ENCODE measurements around the gene DIRAS3. TPM values are rescaled to one million over a fixed set of nuclear protein-coding genes. Genes with fewer than 3 reads are reported as not detected.
"Not testable (repeated sequence)": the region's sequence is repeated elsewhere in the genome, so short reads cannot be mapped to it uniquely, and the experiment has no call there.

DIRAS3 gene
- polyA plus RNA-seq, 1 of the 3 experiments (the other 2 are of a cell fraction): 16.6 TPM

GRCh38 chr1:68065766-68066165 is 15.3 kb upstream of the DIRAS3 start:
- Histone ChIP-seq H3K4me2 (no peak overlapping the region), H3K9me3 (peaks cover 5% of the 10 kb centered on the region; the same call in 1 of the 2 replicates), H3K9ac (no peak overlapping the region), H3K27ac (ENCODE audit: low read depth in 2 of 2, low read length in 1 of 2) (no peak overlapping the region), H3K9me2 (0 out of 2 replicates have a peak, but pooled peaks cover 2% of the 10 kb centered on the region), H3K27me3 (ENCODE audit: insufficient read depth) (no peaks in the 10 kb centered on the region), H3K36me3 (replicated peaks in 1 of 2; ENCODE audit: control insufficient read depth in 1 of 2, insufficient read depth in 2 of 2, low read length in 1 of 2) (no peaks in the 10 kb centered on the region), H3K4me3 (ENCODE audit: low read depth in 2 of 2, low read length in 1 of 2) (no peak overlapping the region), H2AFZ (ENCODE audit: low read depth) (no peak overlapping the region), H3F3A (replicated peaks; ENCODE audit: insufficient read depth) (no peaks in the 10 kb centered on the region), H3K79me2 (ENCODE audit: insufficient read depth) (no peaks in the 10 kb centered on the region), H3K4me1 (ENCODE audit: control insufficient read depth in 1 of 2, insufficient read depth in 2 of 2, low read depth in 1 of 2, low read length in 1 of 2) (no peaks in the 10 kb centered on the region), H4K20me1 (ENCODE audit: insufficient read depth) (no peaks in the 10 kb centered on the region)
- DNase-seq: no peak
- WGBS (ENCODE audit: low lambda C conversion rate): 63% methylated on average over 1 of the region's 1 CpG
- TF ChIP-seq MXI1 (IDR thresholded peaks at IDR 0.05; ENCODE audit: low read depth, low read length) (no peak), TEAD4 (IDR thresholded peaks at IDR 0.05; ENCODE audit: borderline replicate concordance, insufficient read depth) (no peak), TAF1 (IDR thresholded peaks at IDR 0.05; ENCODE audit: borderline replicate concordance, low read depth, low read length) (no peak), NFIC (IDR thresholded peaks at IDR 0.05; ENCODE audit: borderline replicate concordance) (no peak), EP300 (IDR thresholded peaks at IDR 0.05; ENCODE audit: borderline replicate concordance in 1 of 2, low read depth in 1 of 2, low read length in 1 of 2) (no peak), RFX5 (IDR thresholded peaks at IDR 0.05; ENCODE audit: low read length) (no peak), MEF2A (IDR thresholded peaks at IDR 0.05; ENCODE audit: borderline replicate concordance, low read depth) (no peak), GATA2 (CRISPR knock-in tag; IDR thresholded peaks at IDR 0.05) (no peak), NRF1 (IDR thresholded peaks at IDR 0.05; ENCODE audit: low read depth, low read length) (no peak)
- ChIA-PET CTCF (interaction anchor here (0.7 to 2.0 kb wide), 6 partner anchors 14 to 299 kb away, joined by 3 to 8 read pairs (median 4); no protein-coding TSS in a partner anchor), POLR2A (no interaction called here)

- H3K4me1 ChIP-seq (ENCODE audit: control insufficient read depth in 1 of 2, insufficient read depth in 2 of 2, low read depth in 1 of 2, low read length in 1 of 2); CTCF ChIA-PET; H4K20me1 ChIP-seq (ENCODE audit: insufficient read depth); H3K9me2 ChIP-seq; H2AFZ ChIP-seq (ENCODE audit: low read depth); H3K4me2 ChIP-seq; POLR2A ChIA-PET; H3K27ac ChIP-seq (ENCODE audit: low read depth in 2 of 2, low read length in 1 of 2); H3F3A ChIP-seq (replicated peaks; ENCODE audit: insufficient read depth); H3K79me2 ChIP-seq (ENCODE audit: insufficient read depth); H3K27me3 ChIP-seq (ENCODE audit: insufficient read depth); H3K36me3 ChIP-seq (replicated peaks in 1 of 2; ENCODE audit: control insufficient read depth in 1 of 2, insufficient read depth in 2 of 2, low read length in 1 of 2); DNase-seq; H3K9ac ChIP-seq; H3K9me3 ChIP-seq; H3K4me3 ChIP-seq (ENCODE audit: low read depth in 2 of 2, low read length in 1 of 2): not testable (repeated sequence)
- TF ChIP-seq, protein P1, sequence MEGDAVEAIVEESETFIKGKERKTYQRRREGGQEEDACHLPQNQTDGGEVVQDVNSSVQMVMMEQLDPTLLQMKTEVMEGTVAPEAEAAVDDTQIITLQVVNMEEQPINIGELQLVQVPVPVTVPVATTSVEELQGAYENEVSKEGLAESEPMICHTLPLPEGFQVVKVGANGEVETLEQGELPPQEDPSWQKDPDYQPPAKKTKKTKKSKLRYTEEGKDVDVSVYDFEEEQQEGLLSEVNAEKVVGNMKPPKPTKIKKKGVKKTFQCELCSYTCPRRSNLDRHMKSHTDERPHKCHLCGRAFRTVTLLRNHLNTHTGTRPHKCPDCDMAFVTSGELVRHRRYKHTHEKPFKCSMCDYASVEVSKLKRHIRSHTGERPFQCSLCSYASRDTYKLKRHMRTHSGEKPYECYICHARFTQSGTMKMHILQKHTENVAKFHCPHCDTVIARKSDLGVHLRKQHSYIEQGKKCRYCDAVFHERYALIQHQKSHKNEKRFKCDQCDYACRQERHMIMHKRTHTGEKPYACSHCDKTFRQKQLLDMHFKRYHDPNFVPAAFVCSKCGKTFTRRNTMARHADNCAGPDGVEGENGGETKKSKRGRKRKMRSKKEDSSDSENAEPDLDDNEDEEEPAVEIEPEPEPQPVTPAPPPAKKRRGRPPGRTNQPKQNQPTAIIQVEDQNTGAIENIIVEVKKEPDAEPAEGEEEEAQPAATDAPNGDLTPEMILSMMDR (IDR thresholded peaks at IDR 0.05): peak; percentile 22; the same call in 1 of the 2 replicates
- WGBS (ENCODE audit: low lambda C conversion rate): 97% methylated on average over 6 of the region's 6 CpGs
These were observed 7.6 kb upstream of the DIRAS3 start for GRCh38 chr1:68058053-68058452.

GRCh38 chr1:68057564-68057963 is 7.1 kb upstream of the DIRAS3 start:
- H3K27me3 ChIP-seq (ENCODE audit: insufficient read depth): no peaks in the 10 kb centered on the region
- no peak overlapping the region for H3K27ac ChIP-seq (ENCODE audit: low read depth in 2 of 2, low read length in 1 of 2)
- TF ChIP-seq RAD21 (IDR thresholded peaks at IDR 0.05; ENCODE audit: low read length): no peak
- TF ChIP-seq, protein P2, sequence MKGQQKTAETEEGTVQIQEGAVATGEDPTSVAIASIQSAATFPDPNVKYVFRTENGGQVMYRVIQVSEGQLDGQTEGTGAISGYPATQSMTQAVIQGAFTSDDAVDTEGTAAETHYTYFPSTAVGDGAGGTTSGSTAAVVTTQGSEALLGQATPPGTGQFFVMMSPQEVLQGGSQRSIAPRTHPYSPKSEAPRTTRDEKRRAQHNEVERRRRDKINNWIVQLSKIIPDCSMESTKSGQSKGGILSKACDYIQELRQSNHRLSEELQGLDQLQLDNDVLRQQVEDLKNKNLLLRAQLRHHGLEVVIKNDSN (IDR thresholded peaks at IDR 0.05; ENCODE audit: borderline replicate concordance, low read depth): no peak
- TF ChIP-seq EP300 (IDR thresholded peaks at IDR 0.05; ENCODE audit: borderline replicate concordance in 1 of 2, low read depth in 1 of 2, low read length in 1 of 2): no peak
- no peak for TF ChIP-seq POLR2AphosphoS5 (IDR thresholded peaks at IDR 0.05; ENCODE audit: low read depth, low read length)
- TF ChIP-seq, protein P3, sequence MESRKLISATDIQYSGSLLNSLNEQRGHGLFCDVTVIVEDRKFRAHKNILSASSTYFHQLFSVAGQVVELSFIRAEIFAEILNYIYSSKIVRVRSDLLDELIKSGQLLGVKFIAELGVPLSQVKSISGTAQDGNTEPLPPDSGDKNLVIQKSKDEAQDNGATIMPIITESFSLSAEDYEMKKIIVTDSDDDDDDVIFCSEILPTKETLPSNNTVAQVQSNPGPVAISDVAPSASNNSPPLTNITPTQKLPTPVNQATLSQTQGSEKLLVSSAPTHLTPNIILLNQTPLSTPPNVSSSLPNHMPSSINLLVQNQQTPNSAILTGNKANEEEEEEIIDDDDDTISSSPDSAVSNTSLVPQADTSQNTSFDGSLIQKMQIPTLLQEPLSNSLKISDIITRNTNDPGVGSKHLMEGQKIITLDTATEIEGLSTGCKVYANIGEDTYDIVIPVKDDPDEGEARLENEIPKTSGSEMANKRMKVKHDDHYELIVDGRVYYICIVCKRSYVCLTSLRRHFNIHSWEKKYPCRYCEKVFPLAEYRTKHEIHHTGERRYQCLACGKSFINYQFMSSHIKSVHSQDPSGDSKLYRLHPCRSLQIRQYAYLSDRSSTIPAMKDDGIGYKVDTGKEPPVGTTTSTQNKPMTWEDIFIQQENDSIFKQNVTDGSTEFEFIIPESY (IDR thresholded peaks at IDR 0.05; ENCODE audit: borderline replicate concordance, low read depth): no peak
- TF ChIP-seq GATA2 (CRISPR knock-in tag; IDR thresholded peaks at IDR 0.05): no peak
- no peak for TF ChIP-seq EZH2phosphoT487 (IDR thresholded peaks at IDR 0.05; ENCODE audit: borderline replicate concordance, low read depth)
- no peak for TF ChIP-seq TEAD4 (IDR thresholded peaks at IDR 0.05; ENCODE audit: borderline replicate concordance, insufficient read depth)
- TF ChIP-seq, protein P1 (IDR thresholded peaks at IDR 0.05): no peak

More at GRCh38 chr1:68057564-68057963, 7.1 kb upstream of the DIRAS3 start:
- Histone ChIP-seq H3K79me2 (ENCODE audit: insufficient read depth) (no peaks in the 10 kb centered on the region), H4K20me1 (ENCODE audit: insufficient read depth) (no peaks in the 10 kb centered on the region), H3K9ac (no peak overlapping the region), H3K4me2 (no peak overlapping the region), H2AFZ (ENCODE audit: low read depth) (no peak overlapping the region), H3K4me3 (ENCODE audit: low read depth in 2 of 2, low read length in 1 of 2) (no peak overlapping the region), H3K4me1 (ENCODE audit: control insufficient read depth in 1 of 2, insufficient read depth in 2 of 2, low read depth in 1 of 2, low read length in 1 of 2) (no peaks in the 10 kb centered on the region), H3K36me3 (replicated peaks in 1 of 2; ENCODE audit: control insufficient read depth in 1 of 2, insufficient read depth in 2 of 2, low read length in 1 of 2) (no peaks in the 10 kb centered on the region), H3F3A (replicated peaks; ENCODE audit: insufficient read depth) (no peaks in the 10 kb centered on the region), H3K9me3 (no peaks in the 10 kb centered on the region), H3K9me2 (no peaks in the 10 kb centered on the region)
- WGBS (ENCODE audit: low lambda C conversion rate): 88% methylated on average over 1 of the region's 3 CpGs
- POLR2A ChIA-PET: no interaction called here
- CTCF ChIA-PET: no interaction called here
- no peak for DNase-seq
